Cortex of kidney (tissue), 1 donor: Measurements from ENCODE around the gene HAO1.
"Not testable (repeated sequence)": the region's sequence is repeated elsewhere in the genome, so short reads cannot be mapped to it uniquely, and the experiment has no call there.

ENCODE experiments used
- DNase-seq: peaks from one replicate; lab custom pipeline; 2025; lab: John Stamatoyannopoulos, UW

Gene HAO1

DNA sequence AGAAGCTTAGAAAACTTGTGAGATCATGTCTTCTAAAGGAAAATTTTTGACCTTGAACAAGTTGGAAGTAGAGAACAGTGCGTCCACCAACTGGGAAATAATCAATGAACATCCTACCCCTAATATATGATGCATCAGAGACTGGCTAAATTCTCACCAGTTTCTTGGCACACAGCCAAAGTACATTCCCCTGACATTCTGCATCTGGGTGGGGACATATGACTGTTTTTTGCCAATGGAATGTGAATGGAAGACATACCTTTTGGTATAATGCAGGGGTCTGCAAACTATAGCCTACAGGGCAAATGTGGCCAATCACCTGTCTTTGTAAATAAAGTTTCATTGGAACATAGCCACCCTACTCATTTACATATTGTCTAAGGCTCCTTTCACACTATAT lies 84.7 kb downstream of the HAO1 start:
- DNase-seq = no peak

- DNase-seq = no peak
These were observed 86.8 kb downstream of the HAO1 start for GRCh38 chr20:7853493-7853892.

- no peak for DNase-seq
These were observed 89.3 kb downstream of the HAO1 start for GRCh38 chr20:7850775-7851490.

DNA sequence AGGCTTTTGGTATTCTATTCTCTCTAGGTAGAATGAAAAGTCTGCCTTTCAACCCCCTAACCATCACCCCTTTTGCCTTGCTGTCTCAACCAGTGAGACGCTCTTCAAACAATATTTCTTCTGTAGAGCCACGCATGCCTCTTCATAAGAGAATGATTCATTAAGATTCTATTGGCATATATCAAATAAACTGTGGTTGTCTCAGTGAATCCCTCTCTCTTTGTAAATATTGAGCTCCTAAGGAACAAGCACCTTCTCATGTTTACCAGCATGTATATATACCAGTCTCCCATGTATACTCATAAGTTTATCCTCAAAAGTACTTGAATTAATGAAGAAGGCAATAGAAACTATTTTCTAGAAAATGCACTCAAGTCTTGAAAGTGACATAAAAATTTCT lies 90.6 kb downstream of the HAO1 start:
- no peak for DNase-seq

- no peak for DNase-seq
These were observed 91.9 kb downstream of the HAO1 start for GRCh38 chr20:7848351-7848750.

DNA sequence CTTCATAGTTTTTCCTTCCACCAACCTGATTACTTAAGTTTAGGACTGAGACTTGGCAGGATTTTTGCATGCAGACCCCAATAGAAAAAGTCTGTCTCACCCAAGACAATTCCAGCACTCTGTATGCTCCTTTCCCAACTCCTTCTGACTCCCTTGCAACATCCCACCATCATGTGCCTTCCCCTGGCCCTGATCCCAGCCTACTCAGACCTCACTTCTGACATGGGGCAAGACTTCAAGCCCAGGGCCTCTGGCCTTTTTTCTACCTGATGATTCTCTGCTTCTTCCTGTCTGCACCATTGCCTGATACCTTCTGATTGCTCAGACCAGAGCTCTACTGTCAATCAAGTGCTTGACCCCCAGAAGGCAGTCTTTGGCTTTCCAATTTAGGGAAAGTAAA lies 96.6 kb downstream of the HAO1 start:
- DNase-seq = no peak

DNA sequence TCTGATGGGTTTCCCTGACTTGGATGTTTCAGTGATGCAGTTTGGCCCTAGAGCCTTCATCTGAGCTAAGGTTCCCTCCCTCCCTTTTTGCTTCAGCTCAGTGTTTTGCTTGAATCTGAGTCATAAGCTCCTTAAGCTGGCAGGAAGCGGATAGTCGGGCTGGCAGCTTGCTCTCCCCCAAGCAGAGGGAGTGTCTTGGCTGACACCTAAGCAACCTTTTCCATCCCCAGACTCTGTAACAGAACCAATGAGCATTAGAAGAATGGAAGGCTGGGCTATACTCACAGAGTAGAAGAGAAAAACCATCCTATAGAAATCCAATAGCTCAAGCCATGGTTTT lies 98.3 kb downstream of the HAO1 start:
- no peak for DNase-seq

GRCh38 chr20:7841291-7841970 lies 98.8 kb downstream of the HAO1 start:
- DNase-seq = no peak

- DNase-seq = no peak
These were observed 104.2 kb downstream of the HAO1 start for GRCh38 chr20:7836076-7836475.

DNA sequence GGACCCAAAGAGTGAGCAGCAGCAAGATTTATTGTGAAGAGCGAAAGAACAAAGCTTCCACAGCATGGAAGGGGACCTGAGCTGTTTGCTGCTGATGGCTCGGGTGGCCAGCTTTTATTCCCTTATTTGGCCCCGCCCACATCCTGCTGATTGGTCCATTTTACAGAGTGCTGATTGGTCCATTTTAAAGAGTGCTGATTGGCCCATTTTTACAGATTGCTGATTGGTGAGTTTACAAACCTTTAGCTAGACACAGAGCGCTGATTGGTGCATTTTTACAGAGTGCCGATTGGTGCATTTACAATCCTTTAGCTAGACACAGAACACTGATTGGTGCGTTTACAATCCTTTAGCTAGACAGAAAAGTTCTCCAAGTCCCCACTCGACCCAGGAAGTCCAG lies 105.8 kb downstream of the HAO1 start:
- not testable (repeated sequence) for DNase-seq
